Stimulated activated CD4-positive, alpha-beta T cell treated with anti-CD3 and anti-CD28 coated beads, Interleukin-15, amount 100 ng/mL, for 24 hours (primary cell): ENCODE measurements around the gene C6orf120.

ENCODE experiments used
- DNase-seq: peaks from one replicate; pipeline ENCODE4 v3.0.0-alpha.2; 2020

C6orf120 gene

GRCh38 chr6:169726049-169726400, 24.1 kb downstream of the C6orf120 start:
- DNase-seq: no peak

- no peak for DNase-seq
Measured at GRCh38 chr6:169726963-169727362, 25.0 kb downstream of the C6orf120 start.

DNA sequence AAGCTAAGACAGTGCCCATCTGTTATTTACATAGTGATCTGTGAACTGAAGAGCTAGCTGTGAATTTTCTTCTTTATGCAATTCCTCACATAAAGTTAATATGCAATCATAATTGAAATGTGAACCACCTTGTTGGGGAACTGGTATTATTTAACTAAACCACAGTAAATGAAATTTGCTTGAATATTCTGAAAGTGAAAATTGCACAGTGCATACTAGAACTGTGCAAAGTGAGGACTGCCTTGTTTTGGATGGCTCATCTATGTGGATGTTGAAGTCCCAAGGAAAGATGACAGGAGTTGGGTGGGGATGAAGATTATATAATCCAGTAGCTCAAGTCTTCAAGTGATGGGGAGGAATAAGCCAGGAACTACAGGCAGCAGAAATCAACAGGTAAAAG, 28.0 kb downstream of the C6orf120 start:
- no peak for DNase-seq

- peak; percentile 10 for DNase-seq
Measured at GRCh38 chr6:169738204-169738975, 36.5 kb downstream of the C6orf120 start.

GRCh38 chr6:169738976-169739529, 37.1 kb downstream of the C6orf120 start:
- DNase-seq: no peak

DNA sequence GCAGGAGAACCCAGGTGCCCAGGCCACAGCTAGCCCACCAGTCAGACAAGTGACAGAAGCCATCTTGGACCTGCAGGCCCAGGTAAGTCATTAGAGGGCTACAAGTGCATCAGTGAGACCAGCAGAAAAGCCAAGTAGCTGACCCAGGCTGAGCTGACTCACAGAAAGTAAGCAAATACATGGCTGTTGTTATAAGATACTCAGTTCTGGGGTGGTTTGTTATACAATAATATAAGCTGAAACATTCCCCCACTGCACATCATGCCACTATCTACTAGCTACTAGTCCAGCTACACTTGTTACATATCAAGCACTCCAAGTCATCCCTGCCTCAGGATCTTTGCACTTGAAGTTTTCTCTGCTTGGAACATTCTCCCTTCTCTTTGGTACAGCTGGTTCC, 39.4 kb downstream of the C6orf120 start:
- DNase-seq: no peak

- no peak for DNase-seq
Measured at GRCh38 chr6:169745405-169745804, 43.5 kb downstream of the C6orf120 start.

DNA sequence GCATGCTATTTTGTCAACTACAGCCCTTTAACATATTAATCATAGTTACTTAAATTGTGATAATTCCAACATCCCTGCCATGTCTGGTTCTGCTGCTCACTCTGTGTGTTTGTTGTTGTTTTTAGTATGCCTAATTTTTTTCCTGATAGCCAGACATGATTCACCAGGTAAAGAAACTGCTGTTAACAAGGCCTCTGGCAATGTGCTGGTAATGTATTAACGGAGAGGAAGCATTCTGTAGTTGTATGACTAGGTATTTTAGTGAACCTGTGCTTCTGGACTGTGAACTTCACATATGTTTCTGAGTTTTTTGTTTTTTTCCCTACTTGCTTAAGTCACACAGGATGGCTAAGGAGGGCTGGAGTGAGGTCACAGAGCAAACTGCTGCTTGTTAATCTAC, 44.6 kb downstream of the C6orf120 start:
- no peak for DNase-seq

- peak; percentile 94 for DNase-seq
Measured at GRCh38 chr6:169751242-169752073, 49.5 kb downstream of the C6orf120 start, which contains the start of the genes DYNLT2 and ERMARD. Gene DYNLT2, minus strand, starts transcription at chr6:169751572. Its CDS starts 114 bp downstream, at chr6:169751458. Gene ERMARD, plus strand, starts transcription at chr6:169751622. Its CDS starts 36 bp downstream, at chr6:169751658.

- DNase-seq: peak; percentile 18
Measured at GRCh38 chr6:169752074-169752623, 50.2 kb downstream of the C6orf120 start.
